CD4-positive, alpha-beta T cell treated with Interleukin-17A for 4 hours (primary cell): ENCODE results near the gene TNFAIP1.
"Not testable (repeated sequence)": the region's sequence is repeated elsewhere in the genome, so short reads cannot be mapped to it uniquely, and the experiment has no call there.

Source experiments
- DNase-seq: peaks from one replicate; pipeline ENCODE4 v3.0.0-alpha.2; 2020; ENCODE audit warnings: mixed read lengths

TNFAIP1 gene

DNA sequence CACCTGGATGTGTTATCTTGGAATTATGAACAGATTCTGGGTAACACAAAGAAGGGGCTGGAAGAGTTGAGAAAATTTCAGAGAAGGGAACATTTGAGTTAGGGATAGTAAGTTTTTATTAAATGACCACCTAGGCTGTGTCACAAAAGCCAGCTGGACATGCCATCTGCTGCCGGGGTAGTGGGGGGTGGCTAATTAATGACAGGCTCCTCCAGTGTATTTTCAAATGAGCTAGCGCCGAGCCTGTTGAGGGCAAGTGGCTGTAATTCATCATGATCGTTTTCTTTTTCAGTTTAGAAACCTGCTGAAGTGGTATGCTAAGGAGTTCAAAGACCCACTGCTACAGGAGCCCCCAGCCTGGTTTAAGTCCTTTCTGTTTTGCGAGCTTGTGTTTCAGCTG lies 10.3 kb upstream of the TNFAIP1 start:
- no peak for DNase-seq

DNA sequence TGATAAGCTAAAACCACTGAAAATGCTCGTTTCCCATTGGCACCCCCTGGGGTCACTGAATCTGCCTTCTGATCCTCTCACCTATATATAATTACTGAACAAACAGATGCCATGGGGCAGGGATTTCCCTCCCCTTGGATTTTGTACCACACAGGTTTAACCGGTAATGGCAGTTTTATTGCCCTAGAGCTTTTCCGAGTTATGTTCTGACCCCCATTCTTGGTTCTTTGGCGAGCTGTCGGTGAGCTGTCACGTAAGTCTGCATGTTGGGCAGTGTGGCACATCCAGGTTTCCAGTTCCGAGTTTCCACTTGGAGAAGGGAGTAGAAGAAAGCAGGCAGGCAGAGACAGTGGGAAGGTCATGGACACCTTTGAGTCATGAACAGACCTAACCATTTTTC lies 9.4 kb upstream of the TNFAIP1 start:
- no peak for DNase-seq

DNA sequence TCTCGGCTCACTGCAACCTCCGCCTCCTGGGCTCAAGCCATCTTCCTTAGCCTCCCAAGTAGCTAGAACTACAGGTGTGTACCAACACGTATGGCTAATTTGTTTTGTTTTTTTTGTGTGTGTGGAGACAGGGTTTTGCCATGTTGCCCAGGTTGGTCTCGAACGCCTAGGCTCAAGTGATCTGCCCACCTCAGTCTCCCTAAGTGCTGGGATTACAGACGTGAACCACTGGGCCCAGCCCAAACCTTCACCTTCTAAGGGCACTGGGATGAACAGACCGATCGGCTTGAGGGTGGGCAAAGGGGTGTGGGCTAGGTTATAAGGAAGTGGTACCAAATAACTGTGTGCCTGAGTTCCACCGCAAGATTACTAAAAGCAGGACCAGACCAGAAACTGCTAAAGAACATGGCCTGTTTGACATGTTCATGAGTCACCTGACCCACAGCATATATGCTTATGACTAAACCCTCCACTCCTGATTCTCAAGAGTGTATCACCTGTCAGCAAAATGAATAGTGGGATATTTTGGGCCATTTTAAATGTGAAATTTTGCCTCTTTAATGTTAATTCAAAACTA lies 8.4 kb upstream of the TNFAIP1 start:
- no peak for DNase-seq

DNA sequence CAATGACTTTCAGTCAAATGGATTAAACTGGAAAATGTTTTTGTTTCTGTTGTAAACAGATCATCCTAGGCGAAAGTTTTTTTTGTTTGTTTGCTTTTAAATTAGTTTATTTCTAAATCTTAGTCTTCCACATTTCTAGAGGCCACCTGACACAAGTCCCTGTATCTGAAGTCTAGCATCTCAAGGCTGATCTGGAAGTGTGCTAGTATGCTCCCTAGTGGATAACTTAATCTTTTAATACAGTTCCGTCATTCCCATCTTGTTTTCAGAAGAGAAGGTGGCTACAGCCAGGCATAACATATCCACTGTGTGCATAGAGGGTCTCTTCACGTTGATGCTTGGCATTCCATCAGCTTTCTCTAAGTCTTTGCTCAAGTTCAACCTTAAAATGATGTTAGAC lies 7.9 kb upstream of the TNFAIP1 start:
- DNase-seq: no peak

DNA sequence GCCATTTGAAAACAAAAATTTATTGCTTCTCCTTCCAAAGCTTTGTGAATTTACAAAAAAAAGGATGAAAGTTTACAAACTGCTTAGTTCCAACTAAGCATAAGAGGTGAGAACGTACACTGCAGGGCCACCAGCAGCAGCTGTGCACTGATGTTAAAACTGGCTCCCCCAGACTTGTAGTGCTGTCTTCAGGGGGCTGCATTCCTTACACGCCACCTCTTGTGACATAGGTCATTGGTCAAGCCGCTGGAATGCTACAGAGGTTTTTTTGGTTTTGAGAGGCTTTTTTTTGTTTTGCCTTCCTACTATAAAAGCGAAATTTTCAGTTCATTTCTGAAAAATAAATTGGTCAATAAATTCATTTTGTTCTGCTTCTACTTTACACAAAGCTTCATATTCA lies 7.2 kb upstream of the TNFAIP1 start:
- DNase-seq: no peak

DNA sequence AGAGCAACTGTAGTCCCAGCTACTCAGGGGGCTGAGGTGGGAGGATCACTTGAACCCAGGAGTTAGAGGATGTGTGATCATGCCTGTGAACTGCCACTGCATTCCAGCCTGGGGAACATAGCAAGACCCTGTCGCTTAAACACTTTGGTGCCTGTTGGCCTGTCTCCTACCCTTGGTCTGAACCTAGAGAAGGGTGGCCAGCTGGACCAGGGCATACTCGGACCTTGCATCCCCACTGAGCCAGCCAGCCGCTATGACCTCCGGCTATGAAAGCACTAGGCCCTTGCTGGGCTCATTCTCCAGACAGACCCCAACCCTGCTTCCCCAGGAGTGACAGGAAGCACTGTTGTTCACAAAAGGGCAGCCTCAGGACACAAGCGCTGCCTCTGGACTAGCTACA lies 4.9 kb upstream of the TNFAIP1 start:
- no peak for DNase-seq

DNA sequence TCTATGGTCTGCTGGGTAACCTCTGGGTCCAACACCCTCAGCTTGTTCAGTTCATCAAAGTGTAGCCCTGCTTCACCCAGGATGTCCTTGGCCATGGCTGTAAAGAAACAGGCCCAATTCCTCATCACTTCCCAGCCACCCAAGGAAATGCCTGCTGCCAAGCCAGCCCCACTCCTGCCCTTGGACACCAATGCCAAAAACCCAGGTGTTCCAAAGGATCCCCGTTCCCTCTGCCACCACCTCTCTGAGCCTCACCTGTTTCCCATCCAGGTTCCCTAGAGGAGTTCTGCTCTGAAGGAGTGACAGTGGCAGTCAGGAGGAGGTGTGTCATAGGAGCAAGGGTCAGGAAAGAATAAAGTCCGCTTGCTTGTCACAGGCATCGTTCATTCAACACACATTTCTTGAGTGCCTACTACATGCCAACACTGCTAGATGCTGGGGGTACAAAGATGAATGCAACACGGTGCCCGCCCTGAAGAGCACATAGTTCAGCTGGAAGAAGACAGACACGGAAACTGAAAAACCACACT lies 3.6 kb upstream of the TNFAIP1 start:
- no peak for DNase-seq

DNA sequence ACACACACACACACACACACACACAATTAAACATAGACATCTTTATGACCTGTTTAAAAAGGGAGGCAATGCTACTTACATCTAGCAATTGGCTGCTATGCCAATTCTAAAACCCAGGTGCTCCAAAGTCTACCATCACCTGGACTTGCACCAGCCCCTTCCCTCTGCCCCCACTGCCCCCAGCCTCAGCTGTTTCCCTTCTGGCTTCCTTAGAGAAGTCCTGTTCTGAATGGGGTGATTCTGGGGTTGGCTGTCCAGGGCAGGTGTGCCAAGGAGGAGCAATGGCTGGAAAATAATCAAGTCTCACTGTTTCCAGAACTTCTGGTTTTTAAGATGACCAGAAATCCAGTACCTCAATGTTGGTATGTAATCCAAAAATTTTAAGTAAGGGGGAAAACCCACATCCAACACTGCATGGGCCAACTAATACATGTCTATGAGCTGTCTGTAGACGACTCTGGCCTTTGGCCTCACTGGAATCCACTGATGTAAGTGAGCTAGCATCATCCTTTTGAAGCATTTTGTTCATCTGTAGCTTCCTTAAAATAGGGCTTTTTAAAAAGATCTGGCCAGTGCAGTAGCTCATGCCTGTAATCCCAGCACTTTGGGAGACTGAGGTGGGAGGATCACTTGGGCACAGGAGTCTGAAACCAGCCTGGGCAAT lies 2.3 kb upstream of the TNFAIP1 start:
- DNase-seq: no peak

DNA sequence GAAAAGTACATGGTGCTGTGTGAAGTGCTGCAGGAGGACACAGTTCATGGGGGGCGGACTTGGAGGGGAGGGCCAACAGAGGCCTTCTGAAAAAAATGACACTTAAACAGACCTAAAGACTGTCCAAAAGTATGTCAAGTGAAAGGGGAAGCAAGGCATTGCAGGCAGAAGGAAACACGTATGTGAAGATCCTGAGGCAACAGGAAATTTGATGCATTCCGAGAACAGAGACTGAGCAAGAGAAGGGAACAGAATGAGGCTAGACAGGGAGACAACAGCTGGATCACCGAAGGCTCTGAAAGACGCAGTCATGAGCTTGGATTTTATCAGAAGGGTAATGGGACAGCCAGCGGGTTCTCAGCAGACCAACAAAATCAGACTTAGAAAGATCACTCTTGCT lies 1.4 kb upstream of the TNFAIP1 start:
- no peak for DNase-seq

DNA sequence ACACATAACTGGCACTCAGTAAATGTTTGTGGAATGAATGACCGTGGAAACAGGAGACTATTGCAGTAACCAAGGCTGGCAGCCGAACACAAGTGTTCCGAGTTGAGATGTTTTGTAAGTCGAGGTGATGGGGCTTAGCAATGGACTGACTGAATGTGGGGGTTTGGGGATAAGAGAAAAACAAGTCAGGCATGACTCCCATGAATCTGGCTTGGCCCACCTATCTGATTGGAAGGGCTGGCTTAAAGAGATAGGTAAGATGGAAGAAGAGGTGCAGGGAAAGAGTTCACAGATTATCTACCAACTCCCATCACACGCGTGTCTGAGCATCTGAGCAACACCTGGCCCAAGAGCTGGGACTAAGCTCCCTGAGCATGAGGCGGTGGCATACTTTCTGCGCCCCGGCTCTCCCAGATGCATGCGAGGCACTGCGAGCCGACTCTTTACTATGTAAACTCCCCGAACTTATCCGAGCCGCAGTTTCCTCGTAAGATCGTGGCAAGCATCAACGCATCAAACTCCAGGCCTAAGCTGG lies 828 bp upstream of the TNFAIP1 start:
- DNase-seq: no peak

DNA sequence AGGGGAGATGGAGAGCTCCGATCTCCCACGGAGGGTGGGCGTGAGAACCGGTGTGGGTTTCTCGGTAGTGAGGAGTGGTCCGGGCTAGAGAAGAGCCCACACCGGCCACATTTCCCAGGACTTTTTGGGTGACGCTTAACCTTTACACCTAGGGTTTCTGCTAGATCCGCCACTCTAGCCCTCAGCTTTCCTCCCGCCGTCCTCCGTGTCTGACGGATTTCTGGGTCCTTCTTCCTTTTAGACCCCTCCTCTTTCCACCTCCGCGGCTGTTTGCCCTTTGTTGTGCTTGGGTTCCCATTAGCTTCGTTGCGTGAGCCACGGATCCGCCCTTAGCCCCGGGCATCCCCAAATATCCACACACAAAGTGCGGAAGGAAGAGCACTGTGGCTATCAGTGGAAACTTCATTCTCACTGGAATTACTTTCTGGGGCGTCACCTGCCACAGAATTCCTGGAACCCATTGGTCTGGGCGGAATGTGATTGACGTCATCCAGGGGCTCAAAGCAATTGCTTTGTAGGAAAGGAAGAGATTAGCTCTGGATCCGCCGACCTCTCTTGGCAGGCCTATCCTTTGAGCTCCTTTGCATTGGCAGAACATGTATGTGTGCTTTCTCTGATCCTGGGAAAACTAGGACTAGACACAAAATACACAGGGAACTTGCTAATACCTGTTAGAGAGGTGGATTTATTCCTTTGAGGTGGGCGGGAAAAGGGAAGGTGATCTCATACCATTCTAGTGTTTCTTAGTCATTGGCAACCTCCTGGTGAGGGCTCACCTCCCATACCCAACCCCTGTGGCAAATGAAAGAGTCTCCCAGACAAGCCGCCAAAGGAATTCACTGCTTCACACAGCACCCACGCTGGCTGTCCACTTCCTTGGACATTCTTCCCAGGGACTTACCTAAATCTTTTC lies 654 bp downstream of the TNFAIP1 start:
- no peak for DNase-seq

DNA sequence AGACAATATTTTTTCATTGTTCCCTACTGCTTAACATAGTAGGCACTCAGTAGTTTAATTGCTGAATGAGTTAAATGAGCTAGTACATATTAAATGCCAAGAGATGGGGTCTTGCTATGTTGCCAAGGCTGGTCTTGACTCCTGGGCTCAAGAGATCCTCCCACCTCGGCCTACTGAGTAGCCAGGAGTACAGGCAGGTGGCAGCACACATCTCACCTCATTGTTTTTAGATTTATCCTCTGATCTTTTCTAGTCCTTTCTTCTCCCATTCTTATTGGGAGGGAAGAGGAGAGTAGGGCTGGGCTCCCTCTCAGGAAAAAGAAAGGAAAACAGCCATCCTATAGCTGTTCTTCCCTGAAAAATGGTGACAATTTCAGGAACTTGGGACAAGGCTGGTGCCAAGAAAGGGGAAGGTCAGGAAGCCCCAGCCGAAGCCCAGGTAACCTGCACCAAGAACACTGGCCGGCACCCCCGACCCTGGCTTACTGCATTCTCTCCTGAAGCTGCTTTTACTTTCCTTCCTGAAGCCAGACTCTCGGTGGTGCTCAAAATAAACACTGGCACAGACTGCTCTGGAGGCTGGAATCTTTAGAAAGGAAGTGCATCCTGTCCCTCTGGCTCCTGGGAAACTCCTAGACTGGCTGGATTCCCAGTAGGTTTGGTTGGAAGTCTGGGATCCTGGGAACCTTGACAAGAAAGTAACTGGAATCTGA lies 2.7 kb downstream of the TNFAIP1 start:
- DNase-seq: no peak

DNA sequence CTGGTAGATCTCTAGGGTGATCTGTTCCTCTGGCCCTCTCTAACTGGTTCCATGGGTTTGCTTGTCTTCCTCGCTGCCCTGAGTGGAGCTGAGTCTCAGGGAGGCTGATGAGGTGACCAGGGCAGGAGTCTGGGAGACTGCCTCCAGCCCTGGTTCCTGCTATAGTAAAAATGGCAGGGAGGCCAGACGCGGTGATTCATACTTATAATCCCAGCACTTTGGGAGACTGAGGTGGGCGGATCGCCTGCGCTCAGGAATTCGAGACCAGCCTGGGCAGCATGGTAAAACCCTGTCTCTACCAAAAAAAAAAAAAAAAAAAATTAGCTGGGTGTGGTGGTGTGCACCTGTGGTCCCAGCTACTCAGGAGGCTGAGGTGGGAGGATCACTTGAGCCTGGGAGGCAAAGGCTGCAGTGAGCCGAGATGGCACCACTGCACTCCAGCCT lies 3.2 kb downstream of the TNFAIP1 start:
- not testable (repeated sequence) for DNase-seq

DNA sequence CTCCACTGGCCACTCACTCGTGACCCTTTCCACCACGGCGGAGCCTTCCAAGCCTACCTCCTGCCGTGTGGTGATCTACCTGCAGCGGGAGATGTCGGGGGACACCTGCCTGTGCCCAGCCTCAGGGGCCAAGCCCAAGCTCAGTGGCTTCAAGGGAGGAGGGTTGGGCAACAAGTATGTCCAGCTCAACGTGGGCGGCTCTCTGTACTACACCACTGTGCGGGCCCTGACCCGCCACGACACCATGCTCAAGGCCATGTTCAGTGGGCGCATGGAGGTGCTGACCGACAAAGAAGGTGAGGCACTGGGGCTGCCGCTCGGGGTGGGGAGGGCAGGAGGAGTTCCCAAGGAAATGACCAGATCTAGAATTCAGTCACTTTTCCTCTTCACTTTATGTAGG lies 3.9 kb downstream of the TNFAIP1 start:
- DNase-seq: no peak

DNA sequence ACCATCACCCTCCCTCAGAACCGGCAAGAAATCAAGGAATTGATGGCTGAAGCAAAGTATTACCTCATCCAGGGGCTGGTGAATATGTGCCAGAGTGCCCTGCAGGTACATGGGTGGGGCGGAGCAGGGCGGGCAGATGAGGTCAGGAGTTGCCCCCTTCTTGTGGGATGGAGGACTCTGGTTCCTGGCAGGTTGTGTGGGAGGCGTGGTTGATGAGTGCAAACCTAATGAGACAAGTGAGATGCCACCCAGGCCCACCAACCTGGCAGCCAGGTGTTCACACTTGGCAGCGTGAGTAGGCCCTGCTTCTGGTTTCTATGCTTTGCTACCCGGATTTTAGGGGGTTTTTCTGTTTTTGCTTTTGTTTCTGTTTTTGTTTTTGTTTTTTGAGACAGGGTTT lies 4.8 kb downstream of the TNFAIP1 start:
- DNase-seq: no peak

DNA sequence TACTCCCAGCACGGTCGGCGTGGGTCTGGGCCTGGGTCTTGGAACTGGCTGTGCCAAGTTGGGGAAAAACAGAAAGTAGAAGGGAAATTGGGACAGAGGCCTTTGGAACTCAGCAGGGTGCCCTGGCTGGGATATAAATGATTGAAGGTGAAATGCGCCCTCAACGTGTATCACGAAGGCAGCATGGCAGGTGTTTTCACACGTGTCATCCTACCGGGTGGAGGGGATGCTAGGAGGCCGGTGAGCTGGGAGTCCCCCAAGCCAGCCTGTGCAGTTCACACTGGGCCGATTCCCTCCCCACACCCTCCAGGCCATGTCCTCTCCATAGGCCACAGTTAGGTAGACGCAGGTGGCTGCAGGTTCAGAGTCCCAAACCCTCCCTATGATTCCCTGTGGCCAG lies 6.0 kb downstream of the TNFAIP1 start:
- DNase-seq: no peak

DNA sequence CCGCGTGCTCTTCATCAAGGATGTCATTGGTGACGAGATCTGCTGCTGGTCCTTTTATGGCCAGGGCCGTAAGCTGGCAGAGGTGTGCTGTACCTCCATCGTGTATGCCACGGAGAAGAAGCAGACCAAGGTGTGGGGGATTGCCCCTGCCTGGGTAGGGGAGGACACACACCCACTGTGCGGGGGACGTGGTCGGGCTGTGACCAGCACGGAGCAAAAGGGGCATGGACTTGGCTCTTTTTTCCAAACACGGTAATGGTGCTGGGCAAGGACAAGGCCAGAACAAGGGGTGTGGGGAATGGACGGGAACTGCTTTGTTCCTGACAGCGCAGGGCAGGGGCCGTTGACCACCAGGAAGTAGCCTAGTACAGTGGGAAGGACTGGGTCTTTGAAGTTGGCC lies 6.8 kb downstream of the TNFAIP1 start:
- no peak for DNase-seq

DNA sequence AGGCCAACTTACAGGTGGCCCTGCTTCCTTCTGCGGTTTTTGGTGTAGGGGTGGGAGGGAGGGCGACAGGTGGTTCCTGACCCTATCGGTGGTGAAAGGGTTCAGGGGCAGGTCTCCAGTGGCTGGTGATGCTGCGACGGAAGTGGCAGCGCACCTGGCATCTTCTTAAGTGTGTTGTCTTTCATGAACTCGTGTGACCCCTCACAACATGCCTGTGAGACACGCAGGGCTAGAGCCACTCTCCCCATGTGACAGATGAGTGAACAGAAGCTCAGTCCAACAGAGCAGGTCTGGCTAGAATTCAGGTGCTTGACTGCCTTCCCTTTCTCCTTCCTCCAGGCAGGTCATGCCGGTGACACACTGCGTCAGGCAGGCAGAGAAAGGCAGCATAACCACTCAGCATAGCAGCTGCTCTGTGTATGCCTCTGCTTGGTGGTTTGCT lies 8.0 kb downstream of the TNFAIP1 start:
- no peak for DNase-seq

DNA sequence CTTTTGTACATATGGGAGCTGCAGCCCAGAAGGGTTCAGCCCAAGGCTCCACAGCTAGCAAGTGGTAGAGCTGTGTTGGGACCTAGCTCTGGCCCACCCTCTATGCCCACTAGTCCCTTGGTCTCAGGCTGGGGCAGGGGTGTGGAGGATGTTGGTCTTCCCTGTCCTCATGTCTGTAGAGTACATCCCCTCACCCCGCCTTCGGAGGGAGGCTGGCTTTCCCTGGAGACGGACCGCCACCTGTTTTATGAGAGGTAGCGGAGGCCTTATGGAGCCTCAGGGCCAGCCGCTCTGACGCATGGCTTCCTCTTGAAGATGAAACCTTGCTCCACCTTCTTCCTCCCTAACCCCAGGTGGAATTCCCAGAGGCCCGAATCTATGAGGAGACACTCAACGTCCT lies 8.4 kb downstream of the TNFAIP1 start:
- DNase-seq: no peak

DNA sequence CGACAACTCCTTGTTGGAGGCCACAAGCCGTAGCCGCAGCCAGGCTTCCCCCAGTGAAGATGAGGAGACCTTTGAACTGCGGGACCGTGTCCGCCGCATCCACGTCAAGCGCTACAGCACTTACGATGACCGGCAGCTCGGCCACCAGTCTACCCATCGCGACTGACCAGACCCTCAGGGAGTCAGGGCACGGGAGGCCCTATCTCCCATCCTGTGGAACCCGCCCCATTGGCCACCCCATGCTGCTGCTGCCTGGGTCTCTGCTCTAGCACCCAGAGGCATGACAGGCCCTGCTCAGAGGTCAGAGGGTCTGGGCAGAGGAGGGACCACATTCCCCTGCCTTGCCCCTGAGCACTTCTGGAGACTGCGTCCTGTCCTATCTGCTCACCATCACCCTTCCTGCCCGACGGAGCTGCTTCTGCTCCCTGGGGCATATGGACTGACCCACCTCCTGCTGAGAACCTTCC lies 8.9 kb downstream of the TNFAIP1 start:
- no peak for DNase-seq

DNA sequence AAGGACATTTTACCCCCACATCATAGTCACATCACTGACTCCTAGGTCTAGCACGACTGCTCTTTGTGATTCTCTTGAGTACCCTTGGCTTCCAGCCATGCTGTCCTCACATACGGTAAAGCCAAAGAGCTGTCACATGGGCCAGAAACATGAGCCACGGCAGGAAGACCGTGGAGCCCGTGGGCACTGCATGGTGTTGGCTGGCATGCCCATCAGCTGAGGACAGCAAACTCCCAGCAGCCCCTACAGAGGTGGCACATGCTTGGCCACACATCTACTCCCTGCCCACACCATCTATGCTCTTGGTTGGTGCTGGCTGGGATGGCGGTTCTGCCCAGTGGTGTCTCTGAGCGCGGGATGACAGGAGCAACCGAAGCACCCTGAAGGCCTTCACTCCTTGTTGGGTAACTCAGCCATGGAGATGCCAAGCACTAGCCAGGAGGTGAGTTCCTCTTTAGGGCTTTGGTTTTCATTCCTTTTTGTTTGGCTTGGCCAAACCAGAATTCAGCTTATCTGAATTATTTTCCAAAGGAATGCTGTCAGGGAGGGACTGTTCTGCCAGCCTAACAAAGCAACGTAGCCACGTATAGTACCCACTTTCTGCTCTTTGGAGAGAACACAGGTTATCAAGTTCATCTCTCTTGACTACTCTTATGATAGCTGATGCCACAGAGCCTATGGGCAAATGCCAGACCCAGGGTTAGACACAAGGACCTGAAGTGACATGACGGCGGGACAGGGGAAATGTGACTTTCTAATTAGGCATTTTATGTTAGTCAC lies 10.0 kb downstream of the TNFAIP1 start:
- no peak for DNase-seq

DNA sequence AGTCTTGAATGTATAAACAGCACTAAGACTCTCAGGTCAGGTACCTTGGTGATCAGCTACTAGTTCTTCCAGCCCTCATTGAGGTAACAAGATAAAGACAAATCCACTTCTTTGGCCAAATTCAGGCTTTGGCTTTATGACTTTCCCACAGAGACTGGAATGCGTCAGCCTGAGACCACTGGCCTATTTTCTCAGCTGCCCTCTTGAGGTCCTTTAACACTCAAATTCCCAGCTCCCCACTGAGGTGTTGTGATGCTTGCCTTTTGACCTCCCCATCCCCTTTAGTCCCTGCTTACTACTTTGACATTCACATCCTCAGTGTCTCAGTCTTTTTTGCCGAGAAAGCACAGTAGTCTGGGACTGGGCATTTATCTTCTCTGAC lies 10.6 kb downstream of the TNFAIP1 start:
- no peak for DNase-seq
